ENCODE results near the gene CCSER1. TPM values are rescaled to one million over a fixed set of nuclear protein-coding genes. Genes with fewer than 3 reads are reported as not detected.

Gene CCSER1
- total and polyA plus RNA-seq, 2 donors (not counting 1 experiment from before 2014, with no cell fraction given) = 10.7 to 39.5 TPM

GRCh38 chr4:91427171-91427570 is 1300.0 kb downstream of the CCSER1 start:
- no peaks in the 10 kb centered on the region for H4K20me1 ChIP-seq (ENCODE audit: control insufficient read depth, insufficient read depth, low read length, poor library complexity, severe bottlenecking)
- H2AFZ ChIP-seq (ENCODE audit: insufficient read depth, low read depth, low read length, poor library complexity, severe bottlenecking) = no peak overlapping the region
- ChIA-PET CTCF (no interaction called here), POLR2A (no interaction called here)
- H3K36me3 ChIP-seq (replicated peaks in 1 of 2; ENCODE audit: control extremely low read depth in 1 of 2, control insufficient read depth in 1 of 2, extremely low read depth in 1 of 2, insufficient read depth in 2 of 2, low read length in 1 of 2) = no peaks in the 10 kb centered on the region
- H3K4me2 ChIP-seq (replicated peaks; ENCODE audit: low read depth, low read length, poor library complexity, severe bottlenecking) = no peak overlapping the region
- Mint-ChIP-seq H3K27me3 (no peaks in the 10 kb centered on the region), H3K27ac (no peak overlapping the region), H3K4me1 (no peaks in the 10 kb centered on the region), H3K4me3 (no peak overlapping the region), H3K9me3 (ENCODE audit: insufficient read depth) (peaks cover under 1% of the 10 kb centered on the region)
- no peak overlapping the region for H3K9ac ChIP-seq (ENCODE audit: low read length)
- H3K4me3 ChIP-seq (ENCODE audit: control extremely low read depth in 1 of 5, extremely low read depth in 1 of 5, insufficient read depth in 1 of 5, low read depth in 2 of 5, low read length in 4 of 5) = no peak overlapping the region
- no peak for TF ChIP-seq CTCF (IDR thresholded peaks at IDR 0.05)
- no peak for TF ChIP-seq EZH2 (IDR thresholded peaks at IDR 0.05; ENCODE audit: borderline replicate concordance, insufficient read depth, low read depth, low read length, poor library complexity, severe bottlenecking)
- no peaks in the 10 kb centered on the region for H3K27me3 ChIP-seq (replicated peaks in 1 of 4; ENCODE audit: control extremely low read depth in 1 of 4, control insufficient read depth in 3 of 4, insufficient read depth in 4 of 4, low read length in 3 of 4)
- peaks cover 0 to 4% (median 0%) of the 10 kb centered on the region in 3 donors for H3K9me3 ChIP-seq (ENCODE audit: control extremely low read depth in 1 of 3, control insufficient read depth in 2 of 3, insufficient read depth in 1 of 3, low read length in 2 of 3)
- ATAC-seq (ENCODE audit: low read depth) (no peak), DNase-seq (no peak)
- no peaks in the 10 kb centered on the region for H3K4me1 ChIP-seq (ENCODE audit: control insufficient read depth in 2 of 2, insufficient read depth in 2 of 2, low read length in 2 of 2)
- H3K27ac ChIP-seq (ENCODE audit: low read length in 2 of 2) = no peak overlapping the region
- intact Hi-C loops (cut with micrococcal nuclease) = no loop called here
- WGBS (ENCODE audit: insufficient coverage) = no CpG with 5 or more reads among the region's 2 CpGs
- no peaks in the 10 kb centered on the region for H3K79me2 ChIP-seq (ENCODE audit: control insufficient read depth, insufficient read depth, low read length)

GRCh38 chr4:91434631-91435030 is 1307.4 kb downstream of the CCSER1 start:
- Histone ChIP-seq H3K4me3 (ENCODE audit: control extremely low read depth in 1 of 5, extremely low read depth in 1 of 5, insufficient read depth in 1 of 5, low read depth in 2 of 5, low read length in 4 of 5) (no peak overlapping the region), H4K20me1 (ENCODE audit: control insufficient read depth, insufficient read depth, low read length, poor library complexity, severe bottlenecking) (no peaks in the 10 kb centered on the region), H3K4me2 (replicated peaks; ENCODE audit: low read depth, low read length, poor library complexity, severe bottlenecking) (no peak overlapping the region), H2AFZ (ENCODE audit: insufficient read depth, low read depth, low read length, poor library complexity, severe bottlenecking) (no peak overlapping the region), H3K79me2 (ENCODE audit: control insufficient read depth, insufficient read depth, low read length) (no peaks in the 10 kb centered on the region), H3K9me3 (ENCODE audit: control extremely low read depth in 1 of 3, control insufficient read depth in 2 of 3, insufficient read depth in 1 of 3, low read length in 2 of 3) (peaks cover 0 to 8% (median 0%) of the 10 kb centered on the region in 3 donors), H3K9ac (ENCODE audit: low read length) (no peak overlapping the region), H3K4me1 (ENCODE audit: control insufficient read depth in 2 of 2, insufficient read depth in 2 of 2, low read length in 2 of 2) (no peaks in the 10 kb centered on the region), H3K27me3 (replicated peaks in 1 of 4; ENCODE audit: control extremely low read depth in 1 of 4, control insufficient read depth in 3 of 4, insufficient read depth in 4 of 4, low read length in 3 of 4) (no peaks in the 10 kb centered on the region), H3K27ac (ENCODE audit: low read length in 2 of 2) (no peak overlapping the region), H3K36me3 (replicated peaks in 1 of 2; ENCODE audit: control extremely low read depth in 1 of 2, control insufficient read depth in 1 of 2, extremely low read depth in 1 of 2, insufficient read depth in 2 of 2, low read length in 1 of 2) (no peaks in the 10 kb centered on the region)
- no peak for ATAC-seq (ENCODE audit: low read depth)
- H3K27me3 Mint-ChIP-seq = no peaks in the 10 kb centered on the region
- ChIA-PET CTCF (no interaction called here), POLR2A (no interaction called here)
- H3K4me3 Mint-ChIP-seq = no peak overlapping the region
- WGBS (ENCODE audit: insufficient coverage) = no CpG with 5 or more reads among the region's 1 CpG
- H3K27ac Mint-ChIP-seq = no peak overlapping the region
- TF ChIP-seq CTCF (IDR thresholded peaks at IDR 0.05) (no peak), EZH2 (IDR thresholded peaks at IDR 0.05; ENCODE audit: borderline replicate concordance, insufficient read depth, low read depth, low read length, poor library complexity, severe bottlenecking) (no peak)
- peaks cover 6% of the 10 kb centered on the region for H3K9me3 Mint-ChIP-seq (ENCODE audit: insufficient read depth)
- intact Hi-C loops (cut with micrococcal nuclease) = no loop called here
- H3K4me1 Mint-ChIP-seq = no peaks in the 10 kb centered on the region
- no peak for DNase-seq

Data from B cell (primary cell).